HepG2 (cell line): Measurements from ENCODE around the gene JAK1. TPM values are rescaled to one million over a fixed set of nuclear protein-coding genes. Genes with fewer than 3 reads are reported as not detected.

Experiments used
- ATAC-seq: fragments of 200-7000 bp; cut with Tn5 transposase; 3 replicates; pipeline ENCODE4 v1.9.1; 2020; ENCODE audit warnings: mild to moderate bottlenecking, moderate library complexity
- BruUV-seq: library from RNA; stranded (reverse); fragments of 400-500 nt; replicated peaks from 2 replicates; lab custom pipeline; 2021; lab: Mats Ljungman, UMichigan
- CTCF ChIA-PET: fragments of 300-600 bp; formaldehyde crosslinking; extraction: SDS; loops from one replicate; lab custom pipeline; 2021; ENCODE audit warnings: low total read pairs, inconsistent platforms, low intra/inter-chr PET ratio; lab: Yijun Ruan, JAX
- POLR2A ChIA-PET: fragments of 350-600 bp; sonication (Branson Sonifier 250); formaldehyde crosslinking; loops from one replicate; lab custom pipeline; 2020; ENCODE audit warnings: antibody characterized with exemption, inconsistent platforms; lab: Yijun Ruan, JAX
- DNase-seq: peaks from one replicate; pipeline ENCODE4 v3.0.0-alpha.2; 2015; ENCODE audit warnings: low spot score
- FAIRE-seq: peaks from 3 replicates; lab custom pipeline; 2011; peaks lifted over from hg19 to GRCh38; lab: Jason Lieb, UNC
- H2AFZ ChIP-seq: one replicate; pipeline ENCODE4 v1.6.1; 2011; ENCODE audit warnings: low read length, inconsistent platforms
- H3K27ac ChIP-seq: fragments of 300-600 bp; 3 replicates; pipeline ENCODE4 v1.8.0; 2011; ENCODE audit warnings: mixed run types, mild to moderate bottlenecking, mixed read lengths, low read length, inconsistent platforms; ENCODE audit not compliant: insufficient read depth; ENCODE audit errors: extremely low read length
- H3K27me3 ChIP-seq, 2 experiments: fragments of 200-600 bp in 1 of 2; 2 replicates in 1 of 2; 3 replicates in 1 of 2; pipeline versions ENCODE4 v1.6.0 to v1.8.0; 2011; ENCODE audit warnings: low read length in 2 of 2, mild to moderate bottlenecking in 2 of 2, moderate library complexity in 2 of 2, inconsistent platforms in 1 of 2; ENCODE audit not compliant: insufficient read depth in 2 of 2, control insufficient read depth in 1 of 2
- H3K36me3 ChIP-seq, 2 experiments: fragments of 200-600 bp in 1 of 2; replicated peaks in 1 of 2; 2 replicates in 1 of 2; 3 replicates in 1 of 2; pipeline versions ENCODE4 v1.5.1 to v1.8.0; 2011; ENCODE audit warnings: low read length in 2 of 2, inconsistent platforms in 1 of 2; ENCODE audit not compliant: insufficient read depth in 2 of 2, control insufficient read depth in 1 of 2
- H3K4me1 ChIP-seq: 2 replicates; pipeline ENCODE4 v1.5.1; 2012; ENCODE audit warnings: low read length, inconsistent platforms; ENCODE audit not compliant: insufficient read depth
- H3K4me2 ChIP-seq: 2 replicates; pipeline ENCODE4 v1.6.0; 2011; ENCODE audit warnings: low read depth, low read length, inconsistent platforms
- H3K4me3 ChIP-seq, 3 experiments: fragments of 200-600 bp in 1 of 3; sonication (generic), shearing (Covaris generic) in 1 of 3; replicated peaks in 1 of 3; 2 replicates each; pipeline ENCODE4 v1.5.1; 2011 to 2016; ENCODE audit warnings: low read length in 3 of 3, inconsistent platforms in 2 of 3, low read depth in 2 of 3, mild to moderate bottlenecking in 2 of 3, control low read depth in 1 of 3, mixed read lengths in 1 of 3; ENCODE audit not compliant: insufficient read depth in 1 of 3
- H3K79me2 ChIP-seq: one replicate; pipeline ENCODE4 v1.6.1; 2011; ENCODE audit warnings: low read length, inconsistent platforms; ENCODE audit not compliant: insufficient read depth
- H3K9ac ChIP-seq: 2 replicates; pipeline ENCODE4 v1.6.0; 2011; ENCODE audit warnings: mild to moderate bottlenecking, low read depth, low read length, inconsistent platforms; ENCODE audit not compliant: insufficient read depth
- H3K9me3 ChIP-seq: 2 replicates; pipeline ENCODE4 v1.5.1; 2012; ENCODE audit warnings: mild to moderate bottlenecking, low read length
- H4K20me1 ChIP-seq: 2 replicates; pipeline ENCODE4 v1.6.0; 2011; ENCODE audit warnings: inconsistent platforms, mild to moderate bottlenecking, low read length, moderate library complexity; ENCODE audit not compliant: insufficient read depth
- ASH2L ChIP-seq: fragments of 300-600, 200-600 bp; sonication (generic); IDR thresholded peaks from 2 replicates; pipeline ENCODE4 v1.7.0; 2017; ENCODE audit warnings: low read depth, mild to moderate bottlenecking, moderate library complexity, mixed read lengths, low read length; ENCODE audit not compliant: insufficient read length
- ATAD3A ChIP-seq: sonication (generic); formaldehyde crosslinking; IDR thresholded peaks from 2 replicates; pipeline ENCODE4 v1.4.0; 2020; ENCODE audit warnings: missing genetic modification reagents
- ELF4 ChIP-seq: sonication (generic); formaldehyde crosslinking; IDR thresholded peaks from 2 replicates; pipeline ENCODE4 v1.5.0; 2020; ENCODE audit warnings: missing genetic modification reagents, mild to moderate bottlenecking, moderate library complexity, borderline replicate concordance
- GZF1 ChIP-seq: sonication (generic); formaldehyde crosslinking; IDR thresholded peaks from 2 replicates; pipeline ENCODE4 v1.5.1; 2020; ENCODE audit warnings: mild to moderate bottlenecking, missing genetic modification reagents
- HMG20B ChIP-seq: conservative IDR thresholded peaks from 2 replicates; pipeline ENCODE4 v1.6.1; 2016; ENCODE audit warnings: missing genetic modification reagents, missing compliant biosample characterization
- MED1 ChIP-seq: sonication (generic); formaldehyde crosslinking; IDR thresholded peaks from 2 replicates; pipeline ENCODE4 v1.4.0; 2020; ENCODE audit warnings: missing genetic modification reagents
- RBM39 ChIP-seq: fragments of 200-400 bp; formaldehyde crosslinking; IDR thresholded peaks from one replicate; pipeline ENCODE4 v1.6.1; 2018; ENCODE audit warnings: antibody characterized with exemption, mild to moderate bottlenecking, low read depth, low read length; ENCODE audit not compliant: poor library complexity, severe bottlenecking
- SMAD3 ChIP-seq: sonication (generic); formaldehyde crosslinking; IDR thresholded peaks from 2 replicates; pipeline ENCODE4 v1.4.0; 2020; ENCODE audit warnings: missing genetic modification reagents
- SOX6 ChIP-seq, 2 experiments: fragments of 450-650 bp in 1 of 2; sonication (generic) in 1 of 2; formaldehyde crosslinking in 1 of 2; IDR thresholded peaks; 2 replicates each; pipeline versions ENCODE4 v1.4.0 to v1.6.1; 2017 to 2020; ENCODE audit warnings: antibody characterized with exemption in 1 of 2, mild to moderate bottlenecking in 1 of 2, missing genetic modification reagents in 1 of 2
- TEAD2 ChIP-seq: sonication (generic); formaldehyde crosslinking; IDR thresholded peaks from 2 replicates; pipeline ENCODE4 v1.9.0; 2021; ENCODE audit warnings: missing genetic modification reagents
- ZBTB3 ChIP-seq: sonication (generic); formaldehyde crosslinking; IDR thresholded peaks from 2 replicates; pipeline ENCODE4 v1.4.0; 2020; ENCODE audit warnings: low read depth, mild to moderate bottlenecking, moderate library complexity, missing genetic modification reagents, borderline replicate concordance
- ZNF354B ChIP-seq: sonication (generic); formaldehyde crosslinking; IDR thresholded peaks from 2 replicates; pipeline ENCODE4 v1.8.0; 2022; ENCODE audit warnings: mild to moderate bottlenecking, missing genetic modification reagents
- ZNF878 ChIP-seq: sonication (generic); formaldehyde crosslinking; IDR thresholded peaks from 2 replicates; pipeline ENCODE4 v1.8.1; 2023; ENCODE audit warnings: mild to moderate bottlenecking, missing genetic modification reagents, moderate library complexity
- ZSCAN21 ChIP-seq: sonication (generic); formaldehyde crosslinking; IDR thresholded peaks from 2 replicates; pipeline ENCODE4 v1.8.0; 2022; ENCODE audit warnings: mild to moderate bottlenecking, missing genetic modification reagents, moderate library complexity, borderline replicate concordance
- WGBS: methylation state at CpG from one replicate; pipeline ENCODE4 v1.1.6; 2017; ENCODE audit warnings: low lambda C conversion rate; 5-methylcytosine and 5-hydroxymethylcytosine counted together
- in situ Hi-C: cut with HindIII; loops from 2 replicates; pipeline ENCODE4 v1.10.0; 2017; ENCODE audit warnings: low pct_unique_long_range_greater_than_20kb; ENCODE audit not compliant: extremely low pct_ligation_motif_present
- intact Hi-C: fragments of 100-400 bp; cut with micrococcal nuclease; formaldehyde crosslinking; loops from one replicate; pipeline ENCODE4 v1.10.0; 2022; ENCODE audit not compliant: unreplicated experiment
- polyA plus RNA-seq, 8 experiments: library from polyadenylated mRNA; depleted of rRNA in 3 of 8; stranded (reverse) in 7 of 8; unstranded in 1 of 8; fragments of >200 nt; fragmentation: Illumina TruSeq in 4 of 8; extraction: Trizol in 4 of 8; gene quantifications; 2 replicates each; pipeline versions ENCODE4 v1.2.1 to v1.2.3, GENCODE V29; 2011 to 2016; ENCODE audit warnings: low read depth in 4 of 8, missing spikeins in 1 of 8, mixed read lengths in 1 of 8; ENCODE audit not compliant: insufficient read depth in 1 of 8
- total RNA-seq, 5 experiments: library from RNA; depleted of rRNA; stranded (reverse); fragments of >200 nt; fragmentation: Illumina TruSeq; extraction: Trizol; gene quantifications; 2 replicates each; pipeline ENCODE4 v1.2.3, GENCODE V29; 2016; ENCODE audit warnings: low read depth in 1 of 5
- TF ChIP-seq, protein P1 (sequence below): sonication (generic); formaldehyde crosslinking; IDR thresholded peaks from 2 replicates; pipeline ENCODE4 v1.9.0; 2022; ENCODE audit warnings: missing genetic modification reagents, mild to moderate bottlenecking, borderline replicate concordance
- TF ChIP-seq, protein P2 (sequence below): fragments of 450-650 bp; IDR thresholded peaks from 2 replicates; pipeline ENCODE4 v1.6.1; 2017
- TF ChIP-seq, protein P3 (sequence below): sonication (generic); formaldehyde crosslinking; conservative IDR thresholded peaks from 2 replicates; pipeline ENCODE4 v1.8.0; 2022; ENCODE audit warnings: low read depth, missing genetic modification reagents

Gene JAK1
- total and polyA plus RNA-seq, 2 of the 13 experiments (the other 11 are each of a cell fraction or from before 2014, with no cell fraction given): 23.9 to 42.4 TPM

DNA sequence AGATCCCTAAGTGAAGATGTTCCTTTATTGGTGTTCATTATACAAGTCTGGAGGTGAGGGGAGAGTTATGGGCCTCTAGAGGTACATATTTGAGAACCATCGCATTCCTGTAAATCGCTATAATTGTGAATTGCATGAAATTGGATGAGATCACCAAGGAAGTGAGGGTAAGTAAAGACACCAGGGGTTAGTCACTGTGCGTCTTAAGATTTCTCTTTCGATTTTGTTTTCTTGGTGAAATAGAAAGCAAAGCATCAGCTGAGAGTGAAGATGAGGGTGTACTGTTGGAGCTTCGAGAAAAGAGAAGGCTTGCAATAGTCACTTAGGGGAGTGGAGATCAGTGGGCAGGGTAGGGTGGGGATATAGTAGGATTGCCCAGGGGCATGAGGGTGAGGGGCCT, 139.4 kb downstream of the JAK1 start (continued):
- TF ChIP-seq, protein P1, sequence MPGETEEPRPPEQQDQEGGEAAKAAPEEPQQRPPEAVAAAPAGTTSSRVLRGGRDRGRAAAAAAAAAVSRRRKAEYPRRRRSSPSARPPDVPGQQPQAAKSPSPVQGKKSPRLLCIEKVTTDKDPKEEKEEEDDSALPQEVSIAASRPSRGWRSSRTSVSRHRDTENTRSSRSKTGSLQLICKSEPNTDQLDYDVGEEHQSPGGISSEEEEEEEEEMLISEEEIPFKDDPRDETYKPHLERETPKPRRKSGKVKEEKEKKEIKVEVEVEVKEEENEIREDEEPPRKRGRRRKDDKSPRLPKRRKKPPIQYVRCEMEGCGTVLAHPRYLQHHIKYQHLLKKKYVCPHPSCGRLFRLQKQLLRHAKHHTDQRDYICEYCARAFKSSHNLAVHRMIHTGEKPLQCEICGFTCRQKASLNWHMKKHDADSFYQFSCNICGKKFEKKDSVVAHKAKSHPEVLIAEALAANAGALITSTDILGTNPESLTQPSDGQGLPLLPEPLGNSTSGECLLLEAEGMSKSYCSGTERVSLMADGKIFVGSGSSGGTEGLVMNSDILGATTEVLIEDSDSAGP (CRISPR knock-in tag): no peak
- TF ChIP-seq ELF4 (CRISPR knock-in tag): no peak

DNA sequence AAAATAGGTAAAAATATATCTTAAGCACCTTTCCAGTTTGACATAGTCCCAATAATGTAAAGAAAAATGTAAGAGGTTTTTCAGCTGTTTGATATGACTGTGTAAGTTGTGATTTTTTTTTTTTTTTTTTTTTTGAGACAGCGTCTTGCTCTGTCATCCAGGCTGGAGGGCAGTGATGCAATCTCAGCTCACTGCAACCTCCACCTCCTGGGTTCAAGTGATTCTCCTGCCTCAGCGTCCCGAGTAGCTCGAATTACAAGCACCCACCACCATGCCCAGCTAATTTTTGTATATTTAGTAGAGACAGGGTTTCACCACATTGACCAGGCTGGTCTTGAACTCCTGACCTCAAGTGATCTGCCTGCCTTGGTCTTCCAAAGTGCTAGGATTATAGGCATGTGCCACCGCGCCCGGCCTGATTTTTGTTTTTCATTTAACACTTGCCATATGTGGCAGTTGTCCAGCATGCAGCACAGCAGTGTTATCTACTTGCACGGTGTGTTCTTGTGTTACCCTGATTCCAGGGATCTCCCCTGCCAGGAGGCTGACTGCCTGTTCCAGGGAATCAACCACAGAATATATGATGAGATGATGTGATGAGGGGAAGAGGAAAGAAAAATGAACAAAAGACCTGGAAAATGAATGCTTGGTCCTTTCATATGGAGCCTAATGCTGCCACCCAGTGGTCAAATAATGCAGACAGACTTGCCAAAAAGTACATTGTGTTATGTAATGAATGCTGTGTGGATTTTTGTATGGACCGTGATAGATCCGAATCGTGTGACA, 142.5 kb downstream of the JAK1 start:
- H3K9ac ChIP-seq: no peak overlapping the region
- CTCF ChIA-PET: interaction anchor here (0.9 to 2.2 kb wide), 4 partner anchors 78 to 555 kb away, joined by 3 to 19 read pairs (median 6); partner anchors contain the start of gene RAVER2
- in situ Hi-C loops: loop anchor here (5.0 kb wide), 1 partner anchor 557 kb away; no protein-coding TSS in a partner anchor
- FAIRE-seq: peak; percentile 92
- no peak overlapping the region for H3K4me2 ChIP-seq
- intact Hi-C loops: loop anchor here (1.0 kb wide), 2 partner anchors 79 to 138 kb away; partner anchors contain the start of gene RAVER2
- H3K79me2 ChIP-seq: no peaks in the 10 kb centered on the region
- no peak overlapping the region for H3K27ac ChIP-seq
- no peaks in the 10 kb centered on the region for H4K20me1 ChIP-seq
- H3K4me1 ChIP-seq: peaks cover 9% of the 10 kb centered on the region
- no peak overlapping the region for H2AFZ ChIP-seq
- no peaks in the 10 kb centered on the region for H3K36me3 ChIP-seq
- no peaks in the 10 kb centered on the region for H3K27me3 ChIP-seq
- 70% methylated on average over 11 of the region's 11 CpGs for WGBS
- H3K4me3 ChIP-seq: no peak overlapping the region
- no peaks in the 10 kb centered on the region for H3K9me3 ChIP-seq
- POLR2A ChIA-PET: no interaction called here
- DNase-seq: peak; percentile 69
- peak; percentile 65 for ATAC-seq
- no TSS peak for BruUV-seq
- TF ChIP-seq ZBTB3 (CRISPR knock-in tag) (no peak), ASH2L (no peak), ATAD3A (no peak), RBM39 (no peak), MED1 (CRISPR knock-in tag) (no peak), SOX6 (IDR thresholded peaks at IDR 0.05) (no peak), SOX6 (CRISPR knock-in tag; IDR thresholded peaks at IDR 0.05) (peak; percentile 28; the same call in 1 of the 2 replicates), ZSCAN21 (CRISPR knock-in tag) (no peak), TEAD2 (CRISPR knock-in tag) (no peak), SMAD3 (CRISPR knock-in tag) (0 out of 2 replicates have a peak, but pooled peaks have one; percentile 43), ZNF354B (no peak), GZF1 (CRISPR knock-in tag) (no peak), ZNF878 (no peak), HMG20B (CRISPR knock-in tag) (no peak)
- TF ChIP-seq, protein P2, sequence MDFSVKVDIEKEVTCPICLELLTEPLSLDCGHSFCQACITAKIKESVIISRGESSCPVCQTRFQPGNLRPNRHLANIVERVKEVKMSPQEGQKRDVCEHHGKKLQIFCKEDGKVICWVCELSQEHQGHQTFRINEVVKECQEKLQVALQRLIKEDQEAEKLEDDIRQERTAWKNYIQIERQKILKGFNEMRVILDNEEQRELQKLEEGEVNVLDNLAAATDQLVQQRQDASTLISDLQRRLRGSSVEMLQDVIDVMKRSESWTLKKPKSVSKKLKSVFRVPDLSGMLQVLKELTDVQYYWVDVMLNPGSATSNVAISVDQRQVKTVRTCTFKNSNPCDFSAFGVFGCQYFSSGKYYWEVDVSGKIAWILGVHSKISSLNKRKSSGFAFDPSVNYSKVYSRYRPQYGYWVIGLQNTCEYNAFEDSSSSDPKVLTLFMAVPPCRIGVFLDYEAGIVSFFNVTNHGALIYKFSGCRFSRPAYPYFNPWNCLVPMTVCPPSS: no peak
- TF ChIP-seq, protein P3, sequence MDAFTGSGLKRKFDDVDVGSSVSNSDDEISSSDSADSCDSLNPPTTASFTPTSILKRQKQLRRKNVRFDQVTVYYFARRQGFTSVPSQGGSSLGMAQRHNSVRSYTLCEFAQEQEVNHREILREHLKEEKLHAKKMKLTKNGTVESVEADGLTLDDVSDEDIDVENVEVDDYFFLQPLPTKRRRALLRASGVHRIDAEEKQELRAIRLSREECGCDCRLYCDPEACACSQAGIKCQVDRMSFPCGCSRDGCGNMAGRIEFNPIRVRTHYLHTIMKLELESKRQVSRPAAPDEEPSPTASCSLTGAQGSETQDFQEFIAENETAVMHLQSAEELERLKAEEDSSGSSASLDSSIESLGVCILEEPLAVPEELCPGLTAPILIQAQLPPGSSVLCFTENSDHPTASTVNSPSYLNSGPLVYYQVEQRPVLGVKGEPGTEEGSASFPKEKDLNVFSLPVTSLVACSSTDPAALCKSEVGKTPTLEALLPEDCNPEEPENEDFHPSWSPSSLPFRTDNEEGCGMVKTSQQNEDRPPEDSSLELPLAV: no peak
